GM21737 (cell line): Measurements from ENCODE around the gene PLEKHG2.

Experiments
- ATAC-seq: cut with Tn5 transposase; IDR thresholded peaks from one replicate; pipeline ENCODE4 v1.9.1; 2021; ENCODE audit warnings: mild to moderate bottlenecking, moderate library complexity; ENCODE audit not compliant: unreplicated experiment

PLEKHG2 gene

DNA sequence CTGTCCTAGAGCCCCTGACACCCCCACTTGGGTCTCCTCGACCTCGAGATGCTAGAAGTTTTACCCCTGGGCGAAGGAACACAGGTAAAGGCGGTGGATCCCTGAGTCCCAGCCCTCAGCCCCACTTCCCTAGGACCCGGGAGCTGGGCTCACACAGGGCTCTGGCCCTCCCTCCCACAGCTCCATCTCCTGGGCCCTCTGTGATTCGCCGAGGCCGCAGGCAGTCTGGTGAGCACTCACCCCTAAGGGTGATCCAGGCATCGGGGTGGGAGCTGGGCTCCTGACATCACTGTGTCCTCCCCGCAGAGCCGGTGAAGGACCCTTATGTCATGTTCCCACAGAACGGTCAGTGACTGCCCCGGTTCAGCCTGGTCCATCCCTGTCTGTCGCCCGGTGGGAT, 8.3 kb downstream of the PLEKHG2 start:
- ATAC-seq: no peak

DNA sequence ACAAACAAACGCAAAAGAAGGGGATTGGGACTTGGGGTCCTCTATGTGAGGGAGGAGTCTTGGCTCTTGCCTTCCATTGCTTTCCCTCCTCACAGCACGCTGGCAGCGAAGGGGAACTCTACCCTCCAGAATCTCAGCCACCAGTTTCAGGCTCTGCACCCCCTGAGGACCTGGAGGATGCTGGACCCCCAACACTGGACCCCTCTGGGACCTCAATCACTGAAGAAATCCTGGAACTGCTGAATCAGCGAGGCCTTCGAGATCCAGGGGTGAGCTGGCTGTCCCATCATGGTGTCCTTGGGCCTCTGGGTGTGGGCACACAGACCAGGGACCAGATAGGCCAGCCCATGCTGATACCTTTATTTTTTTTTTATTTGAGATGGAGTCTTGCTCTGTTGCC, 9.6 kb downstream of the PLEKHG2 start:
- no peak for ATAC-seq

DNA sequence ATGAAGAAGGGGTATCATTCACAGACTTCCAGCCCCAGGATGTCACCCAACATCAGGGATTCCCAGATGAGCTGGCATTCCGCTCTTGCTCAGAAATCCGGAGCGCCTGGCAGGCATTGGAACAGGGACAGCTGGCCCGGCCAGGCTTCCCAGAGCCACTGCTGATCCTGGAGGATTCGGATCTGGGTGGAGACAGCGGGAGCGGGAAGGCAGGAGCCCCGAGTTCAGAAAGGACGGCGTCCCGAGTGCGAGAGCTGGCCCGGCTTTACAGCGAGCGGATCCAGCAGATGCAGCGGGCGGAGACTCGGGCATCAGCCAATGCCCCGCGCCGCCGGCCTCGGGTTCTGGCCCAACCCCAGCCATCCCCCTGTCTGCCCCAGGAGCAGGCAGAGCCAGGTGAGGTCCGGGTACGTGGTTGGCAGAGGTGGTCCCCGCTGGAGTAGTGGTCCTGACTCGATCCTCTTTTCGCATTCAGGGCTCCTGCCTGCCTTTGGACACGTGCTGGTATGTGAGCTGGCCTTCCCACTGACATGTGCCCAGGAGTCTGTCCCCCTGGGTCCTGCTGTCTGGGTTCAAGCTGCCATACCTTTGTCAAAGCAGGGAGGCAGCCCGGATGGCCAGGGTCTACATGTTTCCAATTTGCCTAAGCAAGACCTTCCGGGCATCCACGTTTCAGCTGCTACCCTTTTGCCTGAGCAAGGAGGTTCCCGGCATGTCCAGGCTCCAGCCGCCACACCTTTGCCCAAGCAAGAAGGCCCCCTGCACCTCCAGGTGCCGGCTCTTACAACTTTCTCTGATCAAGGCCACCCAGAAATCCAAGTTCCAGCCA, 11.0 kb downstream of the PLEKHG2 start:
- no peak for ATAC-seq

DNA sequence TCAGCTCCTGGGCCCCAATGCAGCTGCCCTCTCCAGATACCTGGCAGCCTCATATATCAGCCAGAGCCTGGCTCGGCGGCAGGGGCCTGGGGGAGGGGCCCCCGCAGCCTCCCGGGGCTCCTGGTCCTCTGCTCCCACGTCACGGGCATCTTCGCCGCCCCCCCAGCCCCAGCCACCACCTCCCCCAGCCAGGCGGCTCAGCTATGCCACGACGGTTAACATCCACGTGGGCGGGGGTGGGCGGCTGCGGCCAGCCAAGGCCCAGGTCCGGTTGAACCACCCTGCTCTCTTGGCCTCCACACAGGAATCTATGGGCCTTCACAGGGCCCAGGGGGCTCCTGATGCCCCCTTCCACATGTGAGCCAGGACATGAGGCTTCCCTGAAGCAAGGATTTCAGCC, 12.5 kb downstream of the PLEKHG2 start:
- ATAC-seq: no peak

DNA sequence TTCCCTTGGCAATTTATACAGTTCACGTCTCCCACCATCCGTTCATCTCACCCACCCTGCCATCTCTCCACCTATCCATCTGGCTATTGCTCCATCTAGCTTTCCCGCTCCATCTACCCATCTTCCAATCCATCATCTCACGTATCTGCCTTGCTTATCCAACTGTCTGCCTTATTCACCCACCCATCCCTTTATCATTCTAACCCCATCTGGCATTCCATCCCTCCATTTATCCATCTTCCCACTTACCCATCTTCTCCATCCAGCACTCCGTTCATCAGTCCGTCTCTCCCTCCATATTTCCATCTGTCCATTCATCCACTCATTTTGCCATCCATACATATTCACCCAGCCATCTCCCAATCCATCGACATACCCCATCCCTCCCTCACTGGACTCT, 13.3 kb downstream of the PLEKHG2 start:
- ATAC-seq: no peak

DNA sequence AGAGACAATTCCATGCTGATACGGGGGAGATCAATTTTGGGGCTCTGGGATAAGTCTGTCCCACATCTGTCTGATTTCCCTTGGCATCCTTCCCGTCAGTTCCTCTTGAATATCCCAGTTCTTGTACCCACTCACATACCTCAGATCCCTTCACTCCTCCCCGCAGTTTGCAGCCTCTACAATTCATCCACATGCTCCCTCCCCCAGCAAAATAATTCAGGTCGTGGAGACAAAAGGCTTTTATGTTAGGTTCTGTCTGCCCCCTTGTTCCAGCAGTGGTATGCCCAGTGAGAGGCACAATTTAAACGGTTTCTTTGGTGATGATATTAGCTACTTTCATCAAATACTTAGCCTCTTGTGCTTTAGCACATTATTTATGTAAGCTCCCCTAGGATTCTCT, 13.7 kb downstream of the PLEKHG2 start:
- no peak for ATAC-seq

DNA sequence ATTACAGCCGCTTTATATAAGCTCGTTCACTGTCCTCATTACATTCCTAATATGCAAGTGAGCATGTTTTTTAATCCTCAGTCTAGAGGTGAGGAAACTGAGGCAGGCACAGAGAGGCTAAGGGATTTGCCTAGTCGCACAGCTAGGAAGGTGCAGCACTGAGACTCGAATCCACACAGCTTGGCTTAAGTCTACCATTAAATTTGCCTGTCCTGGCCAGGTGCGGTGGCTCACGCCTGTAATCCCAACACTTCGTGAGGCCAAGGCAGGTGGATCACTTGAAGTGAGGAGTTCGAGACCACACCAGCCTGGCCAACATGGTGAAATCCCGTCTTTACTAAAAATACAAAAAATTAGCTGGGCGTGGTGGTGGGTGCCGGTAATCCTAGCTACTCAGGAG, 15.2 kb downstream of the PLEKHG2 start:
- ATAC-seq: no peak

DNA sequence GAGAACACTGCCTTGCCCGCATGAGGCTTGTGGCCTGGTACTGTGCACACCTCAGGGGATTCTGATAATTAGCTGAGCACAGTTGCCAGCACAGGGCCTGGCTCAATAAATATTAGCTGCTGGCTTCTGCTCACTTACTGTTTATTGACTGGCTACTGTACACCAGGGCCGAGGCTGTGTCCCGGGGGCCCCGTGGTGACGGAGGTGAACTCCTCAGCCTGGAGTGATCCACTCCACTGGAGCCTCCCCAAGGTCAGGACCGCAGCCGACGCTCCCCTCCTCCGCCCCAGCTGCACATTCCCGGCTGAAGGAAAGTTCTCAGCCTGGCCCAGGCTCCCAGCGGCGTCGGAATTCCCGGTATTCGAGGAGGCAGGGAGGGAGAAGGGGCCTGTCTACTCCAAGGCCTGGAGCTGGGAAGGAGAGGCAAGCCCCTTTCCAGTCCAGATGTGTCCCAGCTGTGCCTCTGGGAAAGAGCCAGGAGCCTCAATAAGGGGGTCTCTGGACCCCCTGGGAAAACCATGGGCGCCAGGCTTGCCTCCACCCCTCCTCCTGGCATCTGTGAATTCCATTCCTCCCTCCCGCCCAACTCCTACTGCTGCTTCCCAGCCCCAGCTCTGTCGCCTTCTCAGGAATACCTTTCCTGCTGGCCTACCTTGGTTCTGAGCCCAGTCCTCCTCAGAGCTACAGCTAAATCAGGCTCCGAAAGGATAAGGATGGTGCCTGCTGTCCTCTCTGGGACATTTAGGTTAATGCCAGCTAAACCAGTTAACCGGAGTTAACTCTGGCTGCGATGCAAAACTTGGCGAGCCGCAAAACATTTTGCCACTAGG, 16.0 kb downstream of the PLEKHG2 start:
- ATAC-seq: no peak

DNA sequence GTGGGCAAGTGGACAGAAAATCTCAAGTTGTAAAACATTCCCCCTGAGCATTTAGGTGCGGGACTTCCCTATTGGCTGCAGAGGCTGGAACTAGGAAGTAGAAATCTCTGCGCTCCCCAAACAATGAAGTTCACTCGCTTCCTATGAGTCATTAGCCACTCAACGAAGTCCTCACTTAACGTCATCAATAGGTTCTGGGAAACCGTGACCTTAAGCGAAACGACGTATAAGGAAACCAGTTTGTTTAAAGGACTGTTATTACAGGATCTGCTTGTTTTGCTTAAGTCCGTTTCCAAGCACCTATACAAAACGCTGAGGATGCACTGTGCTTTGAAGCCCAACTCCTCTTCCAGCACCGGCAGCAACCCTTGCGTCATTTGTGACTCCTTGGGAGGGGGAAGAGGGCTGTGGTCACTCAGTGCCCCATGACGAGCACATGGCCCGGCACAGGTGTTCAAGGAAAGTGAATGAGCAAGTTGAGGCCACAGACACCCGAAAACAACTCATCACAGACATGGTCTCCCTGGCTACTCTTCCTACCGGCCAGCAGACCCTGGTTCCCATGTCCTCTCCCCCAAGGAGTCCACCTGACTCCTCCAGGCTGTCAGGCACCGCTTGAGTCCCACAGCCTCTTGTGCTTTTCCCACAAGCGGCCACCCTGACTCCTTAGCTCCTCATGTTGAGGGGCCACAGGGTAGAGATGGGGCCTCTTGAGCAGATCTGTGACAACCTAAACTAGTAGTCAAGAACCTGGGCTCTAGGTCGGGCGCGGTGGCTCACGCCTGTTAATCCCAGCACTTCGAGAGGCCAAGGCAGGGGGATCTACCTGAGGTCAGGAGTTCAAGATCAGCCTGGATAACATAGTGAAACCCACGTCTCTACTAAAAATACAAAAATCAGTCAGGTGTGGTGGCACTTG, 18.5 kb downstream of the PLEKHG2 start:
- no peak for ATAC-seq

DNA sequence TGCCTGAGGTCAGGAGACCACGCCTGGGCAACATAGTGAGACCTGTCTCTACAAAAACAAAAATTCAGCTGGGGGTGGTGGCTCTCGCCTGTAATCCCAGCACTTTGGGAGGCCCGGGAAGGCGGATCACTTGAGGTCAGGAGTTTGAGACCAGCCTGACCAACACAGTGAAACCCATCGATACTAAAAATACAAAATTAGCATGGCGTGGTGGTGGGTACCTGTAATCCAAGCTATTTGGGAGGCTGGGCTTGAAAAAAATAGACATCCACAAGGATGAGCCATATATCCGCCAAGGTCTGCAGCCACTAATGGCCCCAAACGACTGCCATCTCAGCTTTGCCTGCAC, 20.2 kb downstream of the PLEKHG2 start:
- ATAC-seq: no peak

DNA sequence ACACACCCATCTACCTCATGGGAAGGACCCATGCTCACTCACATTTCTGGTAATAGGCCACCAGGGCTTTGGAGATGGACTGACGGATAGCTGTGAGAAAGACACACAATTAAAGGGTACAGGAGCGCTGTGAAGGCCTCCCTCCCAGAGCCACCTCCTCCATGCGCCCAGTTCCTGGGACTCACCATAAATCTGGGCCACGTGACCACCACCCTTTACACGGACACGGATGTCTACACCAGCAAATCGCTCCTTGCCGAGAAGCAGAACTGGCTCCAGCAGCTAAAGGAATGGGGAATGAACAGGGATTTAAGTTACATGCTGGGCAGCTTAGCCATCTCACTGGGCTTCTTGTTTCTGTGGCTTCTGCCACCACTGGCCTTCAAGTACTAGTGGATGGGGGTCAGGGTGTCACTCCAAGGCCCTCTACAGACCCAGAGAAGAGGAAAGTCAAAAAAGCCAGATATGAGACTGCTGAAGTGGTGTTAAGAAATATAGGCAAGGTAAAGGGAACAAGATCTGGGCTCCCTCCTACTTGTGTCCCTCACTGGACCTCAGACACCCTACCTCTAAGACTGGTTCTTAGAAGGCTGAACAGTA, 21.1 kb downstream of the PLEKHG2 start:
- ATAC-seq: no peak

DNA sequence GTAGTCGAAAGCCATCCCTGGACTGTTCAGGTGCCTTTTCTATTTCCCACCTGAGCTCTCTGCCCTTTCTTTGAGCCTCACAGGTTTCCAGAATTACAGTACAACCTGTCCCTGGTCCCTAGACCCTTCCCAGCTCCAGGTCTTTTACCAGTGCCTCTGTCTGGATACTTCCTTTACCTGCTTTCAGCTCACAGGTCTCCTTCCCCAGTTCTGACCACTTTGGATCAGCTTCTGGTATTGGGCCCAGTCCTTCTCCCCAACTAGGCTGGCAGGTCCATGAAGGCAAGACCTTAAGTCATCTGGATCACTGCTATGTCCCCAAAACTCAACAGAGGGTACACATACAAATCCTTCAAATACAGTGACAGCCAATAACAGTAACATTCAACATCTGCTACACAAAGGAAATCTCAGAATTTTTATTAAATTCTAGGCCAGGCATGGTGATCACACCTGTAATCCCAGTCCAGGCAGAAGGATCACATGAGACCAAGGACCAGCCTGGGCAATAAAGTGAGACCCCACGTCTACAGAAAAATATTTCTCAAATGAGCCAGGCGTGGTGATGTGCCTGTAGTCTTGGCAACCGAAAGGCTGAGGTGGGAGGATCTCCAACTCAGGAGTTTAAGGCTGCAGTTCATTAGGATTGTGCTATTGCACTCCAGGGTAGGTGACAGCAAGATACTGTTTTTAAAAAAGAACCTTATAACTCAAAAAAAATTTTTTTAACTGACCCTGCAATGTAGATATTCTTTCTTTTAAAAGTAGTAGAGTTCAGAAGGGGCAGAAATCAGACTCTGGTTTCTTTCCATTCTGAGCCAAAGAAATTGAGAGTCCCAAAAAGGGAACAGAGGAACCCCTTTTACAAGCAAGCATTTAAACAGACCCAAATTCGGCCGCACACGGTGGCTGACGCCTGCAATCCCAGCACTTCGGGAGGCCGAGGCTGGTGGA, 21.9 kb downstream of the PLEKHG2 start:
- no peak for ATAC-seq

DNA sequence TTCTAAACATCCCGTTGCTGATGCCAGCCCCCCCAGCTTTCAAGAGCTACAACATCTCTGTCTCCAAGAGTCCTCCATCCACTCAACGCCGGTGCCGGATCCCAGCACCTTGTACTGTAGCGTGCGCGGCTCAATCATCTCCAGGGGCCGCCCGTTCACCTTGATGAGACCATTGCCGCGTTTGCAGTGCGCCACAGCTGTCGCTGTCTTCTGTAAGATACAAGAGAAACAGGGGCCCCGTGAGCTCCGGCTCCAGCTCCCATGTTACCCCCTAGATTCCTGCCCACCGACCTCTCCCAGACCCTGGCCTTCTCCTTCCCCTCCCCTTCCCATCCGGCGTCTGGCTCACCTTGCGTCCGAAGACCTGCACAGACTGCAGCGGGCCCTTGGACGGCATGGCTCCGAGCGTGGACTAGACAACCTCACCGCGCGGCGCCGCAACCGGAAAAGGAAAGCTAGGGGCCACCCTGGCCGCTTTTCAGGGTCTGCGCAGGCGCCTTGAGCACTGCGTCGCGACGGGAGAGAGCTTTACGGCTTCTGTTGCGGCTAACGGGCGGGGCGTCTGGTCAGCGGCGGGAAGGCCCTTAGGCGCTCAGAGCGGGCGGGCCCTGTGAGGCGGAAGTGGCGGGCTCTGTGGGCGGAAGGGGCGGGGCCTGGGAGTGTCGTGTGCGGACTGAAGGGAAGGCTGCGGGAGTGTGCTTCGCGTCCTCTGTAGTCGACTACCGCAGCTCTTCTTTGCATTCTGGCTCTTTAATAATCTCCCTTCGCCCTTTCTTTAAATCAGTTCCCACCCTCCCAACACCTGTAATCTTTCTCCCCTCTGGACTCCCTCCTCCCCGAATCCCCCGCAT, 23.3 kb downstream of the PLEKHG2 start, which contains the start of gene RPS16:
TSS of gene RPS16 (minus strand) at position 451 of the 851 bp plus-strand sequence. CDS start at position 397, 54 bp downstream.
- peak; percentile 62 for ATAC-seq

DNA sequence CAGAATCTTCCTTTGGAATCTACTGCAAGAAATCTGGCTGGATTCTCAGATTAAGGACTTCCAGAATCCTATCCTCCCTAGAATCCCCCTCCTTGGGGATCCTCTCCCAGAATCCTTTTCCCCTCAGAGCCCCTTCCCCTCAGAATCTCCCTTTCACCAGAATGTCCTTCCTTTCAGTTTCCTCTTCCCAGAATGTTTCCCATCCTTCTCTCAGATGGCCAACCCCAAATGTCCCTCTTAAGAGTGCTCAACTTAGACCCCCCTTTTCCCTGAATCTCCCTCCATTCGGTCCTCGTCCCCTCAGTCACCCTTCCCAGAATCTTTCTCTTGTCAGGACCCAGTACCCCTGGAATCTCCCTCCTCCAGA, 23.9 kb downstream of the PLEKHG2 start:
- no peak for ATAC-seq

DNA sequence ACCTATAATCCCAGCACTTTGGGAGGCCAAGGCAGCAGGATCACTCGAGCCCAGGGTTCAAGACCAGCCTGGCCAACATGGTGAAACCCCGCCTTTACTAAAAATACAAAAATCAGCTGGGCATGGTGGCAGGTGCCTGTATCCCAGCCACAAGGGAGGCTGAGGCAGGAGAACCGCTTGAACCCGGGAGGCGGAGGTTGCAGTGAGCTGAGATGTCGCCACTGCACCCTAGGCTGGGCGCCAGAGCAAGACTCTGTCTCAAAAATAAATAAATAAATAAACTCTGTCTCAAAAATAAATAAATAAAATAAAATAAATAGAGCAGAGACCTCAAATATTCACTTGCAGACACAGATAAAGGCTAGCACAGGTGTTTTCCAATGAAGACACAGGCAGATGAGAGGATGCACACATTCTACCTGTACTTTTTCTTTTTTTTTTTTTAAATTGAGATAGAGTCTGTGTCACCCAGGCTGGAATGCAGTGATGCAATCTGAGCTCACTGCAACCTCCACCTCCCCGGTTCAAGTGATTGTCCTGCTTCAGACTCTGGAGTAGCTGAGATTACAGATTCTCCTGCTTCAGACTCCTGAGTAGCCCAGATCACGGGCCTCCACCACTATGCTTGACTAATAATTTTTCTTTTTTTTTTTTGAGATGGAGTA, 25.9 kb downstream of the PLEKHG2 start:
- no peak for ATAC-seq

DNA sequence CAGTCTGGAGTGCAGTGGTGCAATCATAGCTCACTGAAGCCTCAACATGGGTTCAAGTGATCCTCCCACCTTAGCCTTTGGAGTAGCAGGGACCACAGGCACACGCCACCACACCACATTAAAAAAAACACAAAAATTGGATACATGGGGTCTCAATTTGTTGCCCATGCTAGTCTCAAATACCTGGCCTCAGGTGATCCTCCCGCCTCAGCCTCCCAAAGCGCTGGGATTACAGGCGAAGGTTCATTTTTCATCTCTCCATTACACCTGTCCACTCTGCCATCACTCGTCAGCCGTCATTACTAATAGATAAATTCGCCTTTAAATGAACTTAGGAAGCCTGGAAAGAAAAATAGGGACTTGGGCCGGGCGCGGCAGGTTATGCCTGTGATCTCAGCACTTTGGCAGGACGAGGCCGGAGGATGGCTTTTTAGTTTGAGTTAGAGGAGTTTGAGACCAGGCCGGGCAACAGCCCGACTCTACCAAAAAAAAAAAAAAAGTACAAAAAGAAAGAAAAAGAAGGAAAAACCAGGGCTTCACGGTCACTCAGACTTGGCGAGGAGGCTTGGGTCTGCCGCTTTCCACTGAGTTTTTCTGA, 32.2 kb downstream of the PLEKHG2 start:
- no peak for ATAC-seq

DNA sequence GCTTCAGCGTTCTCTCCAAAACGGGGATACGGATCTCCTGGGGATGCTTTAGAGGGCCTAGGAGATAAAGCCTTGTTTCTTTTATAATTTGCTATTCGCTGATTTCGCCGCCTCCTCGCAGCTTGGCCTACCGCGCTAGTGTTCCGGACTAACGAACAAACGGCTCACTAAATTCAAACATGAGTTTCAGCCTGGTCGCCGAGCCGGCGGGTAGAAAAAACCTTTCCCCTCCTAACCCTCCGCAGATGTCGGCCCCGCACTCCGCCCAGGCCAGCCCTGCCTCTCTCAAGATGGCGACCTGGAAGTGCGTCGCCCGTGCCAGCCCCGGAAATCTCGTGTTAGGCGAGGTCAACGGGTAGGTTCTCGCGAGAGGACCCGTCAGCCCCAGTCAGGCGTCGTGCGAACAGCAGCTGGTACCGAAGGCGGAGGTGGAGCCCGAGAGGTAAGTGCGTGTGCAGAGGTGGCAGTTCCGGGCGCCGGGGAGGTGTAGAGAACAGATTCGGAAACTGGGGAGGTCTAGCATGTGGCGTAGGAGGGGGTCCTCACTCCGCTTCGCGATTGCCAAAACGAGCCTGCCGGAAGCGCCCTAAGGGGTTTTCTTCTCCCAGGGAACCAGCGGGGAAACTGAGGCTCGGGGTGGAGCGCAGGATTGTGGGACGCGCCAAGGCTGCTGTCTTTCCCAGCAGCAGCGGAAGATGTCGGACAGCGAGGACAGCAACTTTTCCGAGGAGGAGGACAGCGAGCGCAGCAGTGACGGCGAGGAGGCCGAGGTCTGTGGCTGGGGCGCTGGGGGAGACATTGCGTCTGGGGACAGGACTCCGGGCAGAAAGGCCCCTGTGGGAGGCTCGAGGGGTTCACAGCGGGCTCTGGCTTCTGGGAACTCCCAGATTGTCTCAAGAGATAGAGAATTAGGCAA, 33.0 kb downstream of the PLEKHG2 start, which contains the start of gene SUPT5H:
TSS of gene SUPT5H (plus strand) at position 387 of the 916 bp plus-strand sequence. CDS start at position 696, 309 bp downstream.
- ATAC-seq: peak; percentile 77
